SK-N-MC (cell line): ENCODE measurements around the gene SEMA5A.

ENCODE experiments used
- EZH2 ChIP-seq: fragments of 200-600 bp; sonication (generic); IDR thresholded peaks from one replicate; pipeline ENCODE4 v1.6.1; 2017; ENCODE audit warnings: antibody characterized with exemption
- FOXP2 ChIP-seq: optimal IDR thresholded peaks from 2 replicates; pipeline ENCODE3; 2011; ENCODE audit warnings: mild to moderate bottlenecking, moderate library complexity; ENCODE audit not compliant: insufficient read depth; ENCODE audit errors: extremely low read length, control extremely low read depth
- POLR2AphosphoS5 ChIP-seq: IDR thresholded peaks from 2 replicates; pipeline ENCODE4 v1.6.1; 2012; ENCODE audit warnings: mild to moderate bottlenecking, low read depth, low read length, borderline replicate concordance

DNA sequence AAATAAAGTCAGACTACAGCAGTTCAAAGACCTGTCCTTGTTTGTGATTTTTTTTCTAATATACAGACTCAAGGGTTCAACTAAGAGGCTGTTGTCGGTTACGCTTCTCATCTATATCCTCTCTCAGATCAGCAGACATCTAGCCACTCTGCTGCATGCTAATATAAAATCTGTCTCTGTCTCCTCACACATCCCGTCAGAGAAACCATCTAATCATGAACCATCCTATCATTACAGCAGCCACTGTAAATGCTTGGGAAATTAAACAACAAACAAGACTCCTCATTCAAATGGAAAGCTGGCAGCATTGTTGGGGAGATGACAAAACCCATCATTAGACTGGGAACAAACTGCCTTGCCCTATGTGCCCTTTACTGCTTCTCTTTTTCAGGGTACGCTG, 94.8 kb downstream of the SEMA5A start:
- TF ChIP-seq EZH2, result no peak
- no peak for TF ChIP-seq POLR2AphosphoS5
- TF ChIP-seq FOXP2, result no peak
